Progenitor cell of endocrine pancreas (in vitro differentiated cells): ENCODE data around the gene EBF3. TPM values are rescaled to one million over a fixed set of nuclear protein-coding genes. Genes with fewer than 3 reads are reported as not detected.

Experiments
- DNase-seq: peaks from one replicate; pipeline ENCODE4 v3.0.0; 2021; ENCODE audit warnings: low spot score; ENCODE audit not compliant: unreplicated experiment
- H3K27ac Mint-ChIP-seq: 2 replicates; pipeline ENCODE4 v1.8.0; 2021; ENCODE audit warnings: mild to moderate bottlenecking, moderate library complexity, mixed read lengths
- H3K27me3 Mint-ChIP-seq: 2 replicates; pipeline ENCODE4 v1.8.0; 2021; ENCODE audit warnings: mixed read lengths
- H3K36me3 Mint-ChIP-seq: 2 replicates; pipeline ENCODE4 v1.8.0; 2022; ENCODE audit warnings: mixed read lengths; ENCODE audit not compliant: insufficient read depth
- H3K4me1 Mint-ChIP-seq: 2 replicates; pipeline ENCODE4 v1.8.0; 2021; ENCODE audit warnings: low read depth, mixed read lengths
- H3K4me3 Mint-ChIP-seq: 2 replicates; pipeline ENCODE4 v1.8.0; 2021; ENCODE audit warnings: low read depth, mild to moderate bottlenecking, moderate library complexity, mixed read lengths
- H3K9me3 Mint-ChIP-seq: 2 replicates; pipeline ENCODE4 v1.8.0; 2021; ENCODE audit warnings: low read depth, mixed read lengths
- CTCF ChIP-seq: fragments of 200-600 bp; sonication (generic); IDR thresholded peaks from one replicate; pipeline ENCODE4 v1.5.0; 2021; ENCODE audit warnings: antibody characterized with exemption, mild to moderate bottlenecking; ENCODE audit not compliant: unreplicated experiment
- long read RNA-seq: library from polyadenylated mRNA; unstranded; transcript quantifications from one replicate; pipeline ENCODE4 v2.0.0, GENCODE V29; 2020
- total RNA-seq: library from RNA; stranded (reverse); gene quantifications from 2 replicates; pipeline ENCODE4 v1.2.1, GENCODE V29; 2021

EBF3 gene
- total RNA-seq, result 0.19 and 0.38 TPM in 2 replicates
- long read RNA-seq, result 0 reads

- H3K27me3 Mint-ChIP-seq, result peaks cover 68% of the 10 kb centered on the region
- H3K27ac Mint-ChIP-seq, result peak within 1 kb of the TSS; percentile 73
These were observed at the start of gene EBF3 for GRCh38 chr10:129963641-129964501. Gene EBF3 (minus strand): TSS chr10:129964274. CDS start chr10:129963768, 506 bp downstream.

GRCh38 chr10:130013335-130014262 lies 49.5 kb upstream of the EBF3 start:
- no peak for TF ChIP-seq CTCF
- Mint-ChIP-seq H3K4me1 (peaks cover 4% of the 10 kb centered on the region), H3K27ac (no peak overlapping the region), H3K36me3 (no peaks in the 10 kb centered on the region), H3K27me3 (peaks cover 28% of the 10 kb centered on the region), H3K9me3 (no peaks in the 10 kb centered on the region), H3K4me3 (no peak overlapping the region)
- DNase-seq, result no peak

More at GRCh38 chr10:129963641-129964501, at the start of gene EBF3:
- H3K4me3 Mint-ChIP-seq, result peak within 1 kb of the TSS; percentile 50
- no peaks in the 10 kb centered on the region for H3K9me3 Mint-ChIP-seq
- no peaks in the 10 kb centered on the region for H3K36me3 Mint-ChIP-seq
- DNase-seq, result peak; percentile 51
- peaks cover 11% of the 10 kb centered on the region for H3K4me1 Mint-ChIP-seq
- TF ChIP-seq CTCF, result no peak

- H3K4me1 Mint-ChIP-seq, result peaks cover 4% of the 10 kb centered on the region
These were observed 48.1 kb upstream of the EBF3 start for GRCh38 chr10:130012129-130012528.

GRCh38 chr10:130010653-130011052 lies 46.6 kb upstream of the EBF3 start:
- no peak for DNase-seq
- no peak for TF ChIP-seq CTCF
- Mint-ChIP-seq H3K4me3 (no peak overlapping the region), H3K4me1 (peaks cover 5% of the 10 kb centered on the region), H3K36me3 (no peaks in the 10 kb centered on the region), H3K27ac (no peak overlapping the region), H3K27me3 (peaks cover 50% of the 10 kb centered on the region), H3K9me3 (peaks cover under 1% of the 10 kb centered on the region)

More at GRCh38 chr10:130012129-130012528, 48.1 kb upstream of the EBF3 start:
- Mint-ChIP-seq H3K9me3 (no peaks in the 10 kb centered on the region), H3K27ac (no peak overlapping the region), H3K36me3 (no peaks in the 10 kb centered on the region), H3K27me3 (peaks cover 38% of the 10 kb centered on the region), H3K4me3 (no peak overlapping the region)
- DNase-seq, result no peak
- TF ChIP-seq CTCF, result no peak

- Mint-ChIP-seq H3K27me3 (peaks cover 54% of the 10 kb centered on the region), H3K4me1 (peaks cover 8% of the 10 kb centered on the region), H3K36me3 (no peaks in the 10 kb centered on the region)
These were observed 45.2 kb upstream of the EBF3 start for GRCh38 chr10:130009228-130009627.

More at GRCh38 chr10:130009228-130009627, 45.2 kb upstream of the EBF3 start:
- Mint-ChIP-seq H3K27ac (no peak overlapping the region), H3K4me3 (no peak overlapping the region), H3K9me3 (peaks cover 4% of the 10 kb centered on the region)
- TF ChIP-seq CTCF, result no peak
- DNase-seq, result no peak
